Stimulated activated CD8-positive, alpha-beta memory T cell treated with anti-CD3 and anti-CD28 coated beads, Interleukin-15, amount 100 ng/mL, for 24 hours (primary cell): Measurements from ENCODE around the gene POLR2J2.
"Not testable (repeated sequence)": the region's sequence is repeated elsewhere in the genome, so short reads cannot be mapped to it uniquely, and the experiment has no call there.

ENCODE experiments used
- DNase-seq: peaks from one replicate; pipeline ENCODE4 v3.0.0-alpha.2; 2020; ENCODE audit warnings: low read depth

POLR2J2 gene

DNA sequence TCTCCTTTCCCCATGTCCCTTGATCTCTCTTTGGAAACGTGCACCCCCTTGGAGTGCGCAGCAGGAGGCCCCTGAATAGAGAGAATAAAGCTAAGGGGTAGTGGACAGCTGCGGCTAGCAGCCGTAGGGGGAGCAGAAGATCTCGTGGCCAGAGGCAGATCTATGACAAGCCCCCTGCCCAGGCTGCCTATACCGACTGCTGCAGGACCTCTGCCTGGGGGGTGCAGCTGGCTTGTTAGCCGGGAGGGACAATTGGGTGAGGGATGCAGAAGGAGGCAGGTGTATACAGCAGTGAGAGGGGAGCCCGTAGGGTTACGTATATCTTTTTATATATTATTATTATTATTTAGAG is 469 bp upstream of the POLR2J2 start:
- not testable (repeated sequence) for DNase-seq

DNA sequence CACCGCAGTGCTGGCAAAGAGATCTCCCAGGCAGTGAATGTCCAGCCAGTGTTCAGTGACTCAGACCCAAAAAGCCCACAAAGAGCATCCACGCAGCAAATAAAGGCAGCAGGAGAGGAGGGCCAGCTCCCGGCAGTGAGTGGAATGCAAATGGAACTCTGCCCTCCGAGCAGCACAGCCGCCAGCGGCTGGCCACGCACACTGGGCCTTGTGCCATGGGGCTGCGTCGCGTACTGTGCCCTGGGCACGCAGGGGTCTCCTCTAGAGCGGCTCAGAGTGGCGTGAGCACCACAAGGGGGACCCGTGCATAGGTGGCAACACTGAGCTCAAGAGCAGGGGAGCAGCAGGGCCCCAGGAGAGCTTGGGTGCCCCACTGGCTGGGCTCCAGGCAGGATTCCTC is 3.9 kb downstream of the POLR2J2 start:
- DNase-seq, result not testable (repeated sequence)

DNA sequence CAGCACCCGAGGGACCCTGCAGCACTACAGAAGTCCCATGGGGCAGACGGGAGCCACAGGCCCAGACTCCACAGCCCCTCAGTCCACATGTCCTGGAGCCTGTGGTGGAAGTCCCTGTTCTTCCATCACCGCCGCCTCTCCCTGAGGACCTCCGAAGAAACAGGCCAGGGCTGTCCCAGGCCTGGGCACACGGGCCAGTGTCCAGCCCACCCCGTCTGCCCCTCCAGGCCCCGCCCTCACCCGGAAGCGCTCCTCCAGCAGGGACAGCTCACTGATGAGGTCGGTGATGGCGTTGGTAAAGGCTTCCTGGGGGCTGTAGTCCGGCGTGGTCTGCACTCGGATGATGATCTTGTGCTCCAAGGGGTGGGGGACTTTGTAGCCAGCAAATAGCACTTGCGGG is 4.6 kb downstream of the POLR2J2 start:
- not testable (repeated sequence) for DNase-seq

DNA sequence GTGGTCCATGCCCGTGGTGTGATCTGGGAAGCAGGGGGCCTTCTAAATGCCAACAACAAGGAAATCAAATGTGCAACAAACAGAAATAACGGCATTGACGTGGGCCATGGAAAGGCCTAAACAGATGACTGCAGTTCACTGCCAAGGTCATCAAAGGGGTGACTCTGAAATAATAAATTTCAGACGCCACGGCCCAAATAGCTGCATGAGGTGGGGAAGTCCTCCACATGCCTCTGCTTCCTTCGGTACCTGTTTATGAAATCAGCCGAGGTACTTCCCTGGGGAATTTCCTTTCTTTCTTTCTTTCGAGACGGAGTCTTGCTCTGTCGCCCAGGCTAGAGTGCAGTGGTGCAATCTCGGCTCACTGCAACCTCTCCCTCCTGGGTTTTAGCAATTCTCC is 6.7 kb downstream of the POLR2J2 start:
- not testable (repeated sequence) for DNase-seq

DNA sequence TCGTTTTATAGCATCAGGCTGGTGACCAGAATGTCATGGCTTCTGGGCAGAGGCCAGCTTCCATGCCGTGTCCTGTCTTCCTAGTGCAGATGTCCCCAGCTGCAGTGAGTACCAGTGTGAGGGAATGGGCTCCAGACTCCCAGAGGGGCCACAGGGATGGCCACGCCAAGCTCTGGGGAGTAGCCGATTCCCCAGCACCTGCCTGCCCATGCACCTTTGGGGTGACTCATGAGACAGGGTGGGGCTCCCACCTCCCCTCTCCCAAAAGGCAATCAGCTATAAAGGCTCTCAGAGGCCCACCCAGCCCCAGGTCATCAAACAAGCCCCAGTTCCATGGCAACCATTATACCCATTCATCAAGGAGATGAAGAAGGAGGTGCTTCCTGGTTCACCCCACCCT is 21.5 kb downstream of the POLR2J2 start, which contains the start of gene SPDYE2B:
Gene SPDYE2B (plus strand): TSS at position 396 of the 400 bp plus-strand sequence. CDS start 2,030 bp downstream, outside the sequence.
- DNase-seq, result not testable (repeated sequence)

DNA sequence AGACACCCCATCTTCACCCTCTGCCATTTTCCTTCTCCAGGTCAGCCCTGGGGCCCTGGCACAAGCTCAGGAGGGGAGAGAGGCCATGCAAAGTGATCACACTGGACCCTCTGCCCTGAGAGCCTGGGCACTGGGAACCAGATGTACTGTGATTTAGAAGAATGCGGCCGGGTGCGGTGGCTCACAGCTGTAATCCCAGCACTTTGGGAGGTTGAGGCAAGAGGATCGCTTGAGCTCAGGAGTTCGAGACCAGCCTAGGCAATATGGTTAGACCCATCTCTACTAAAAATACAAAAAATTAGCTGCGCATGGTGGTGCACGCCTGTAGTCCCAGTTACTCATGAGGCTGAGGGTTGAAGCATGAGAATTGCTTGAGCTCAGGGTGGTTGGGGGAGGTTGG is 23.6 kb downstream of the POLR2J2 start:
- not testable (repeated sequence) for DNase-seq

DNA sequence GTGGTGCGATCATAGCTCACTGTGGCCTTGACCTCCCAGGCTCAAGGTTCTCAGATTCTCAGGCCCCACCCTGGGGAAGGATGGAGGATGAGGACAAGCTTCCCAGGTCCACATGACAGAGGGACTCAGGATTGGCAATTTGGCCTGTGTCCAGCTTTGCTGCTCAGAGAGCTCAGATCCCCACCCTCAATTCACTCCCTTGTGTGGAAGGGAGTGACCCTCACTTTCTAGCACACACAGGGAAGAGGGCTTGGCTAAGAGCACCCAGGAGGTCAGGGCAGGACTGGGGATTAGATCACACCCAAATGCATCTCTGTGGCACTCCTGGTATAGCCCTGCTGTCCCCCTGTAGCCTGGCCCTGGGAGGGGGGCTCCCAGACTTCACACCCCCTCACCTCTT is 28.1 kb downstream of the POLR2J2 start:
- DNase-seq, result not testable (repeated sequence)

DNA sequence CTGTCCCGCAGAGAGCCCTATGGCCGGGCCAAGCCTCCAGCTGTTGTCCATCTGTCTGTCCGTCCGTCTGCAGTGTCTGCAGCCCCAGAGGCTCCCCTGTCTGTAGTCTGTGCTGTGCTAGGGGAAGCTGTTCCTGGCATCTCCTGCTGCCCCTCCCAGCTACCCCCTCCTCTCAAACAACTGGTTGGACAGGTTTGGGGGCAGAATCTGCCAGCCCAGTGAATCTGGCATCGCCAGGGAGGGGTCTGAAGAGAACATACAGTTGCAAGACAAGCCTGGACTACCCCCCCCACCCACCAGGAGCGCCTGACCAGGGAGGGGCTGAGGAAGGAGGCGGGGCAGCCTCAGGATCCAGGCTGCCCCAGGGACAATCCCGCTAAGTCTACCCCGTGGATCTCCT is 28.8 kb downstream of the POLR2J2 start, which contains the start of gene UPK3BL1:
Gene UPK3BL1 (minus strand): TSS at position 101 of the 400 bp plus-strand sequence. CDS start 50 bp downstream, at position 51.
- not testable (repeated sequence) for DNase-seq

DNA sequence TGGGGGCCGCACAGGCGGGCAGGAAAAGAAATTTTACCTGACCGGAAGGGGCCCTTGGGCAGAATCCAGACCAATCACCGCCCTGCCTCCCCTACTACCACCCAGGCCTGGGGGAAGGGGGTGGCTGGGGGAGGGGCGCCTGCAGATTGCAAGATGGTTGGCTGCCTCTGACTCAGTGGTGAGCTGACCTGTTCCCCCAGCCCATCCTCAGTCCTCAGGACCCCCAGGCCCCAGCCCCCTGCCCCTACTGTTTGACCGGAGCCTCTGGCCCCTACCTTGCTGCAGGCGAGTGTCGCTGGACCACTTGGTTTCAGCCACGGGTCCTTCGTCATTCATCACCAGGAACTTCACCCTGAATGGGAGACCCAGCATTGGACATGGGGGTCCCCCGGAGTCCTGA is 32.6 kb downstream of the POLR2J2 start:
- DNase-seq, result not testable (repeated sequence)

DNA sequence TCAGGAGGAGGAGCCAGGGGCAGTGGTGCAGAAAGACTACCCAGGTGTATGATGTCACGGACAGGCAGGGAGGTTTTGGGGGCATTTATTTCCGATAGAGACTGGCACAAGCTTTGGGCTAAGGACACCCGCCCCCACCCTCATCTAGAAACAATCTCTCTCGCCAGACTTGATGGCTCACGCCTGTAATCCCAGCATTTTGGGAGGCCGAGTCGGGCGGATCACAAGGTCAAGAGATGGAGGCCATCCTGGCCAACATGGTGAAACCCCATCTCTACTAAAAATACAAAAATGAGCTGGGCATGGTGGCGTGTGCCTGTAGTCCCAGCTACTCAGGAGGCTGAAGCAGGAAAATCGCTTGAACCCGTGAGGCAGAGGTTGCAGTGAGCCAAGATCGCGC is 34.5 kb downstream of the POLR2J2 start:
- not testable (repeated sequence) for DNase-seq

DNA sequence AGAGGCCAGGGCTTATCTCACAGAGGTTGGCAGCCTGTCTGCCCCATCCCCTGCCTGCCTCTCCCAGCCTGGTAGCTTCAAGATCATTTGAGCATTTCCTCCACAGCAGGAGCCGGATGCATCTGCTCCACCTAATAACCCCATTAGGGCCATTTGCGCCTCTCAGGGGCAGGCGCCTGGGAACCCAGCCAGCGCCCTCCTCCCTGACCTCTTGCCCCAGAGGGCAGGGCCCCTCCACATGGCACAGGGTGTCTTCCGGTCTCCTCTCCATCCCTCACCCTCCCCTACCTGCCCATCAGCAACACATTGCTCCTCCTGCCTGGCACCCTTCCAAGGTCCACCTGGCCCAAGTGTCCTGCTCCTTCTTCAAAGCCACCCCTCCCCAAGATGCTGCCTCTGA is 36.1 kb downstream of the POLR2J2 start:
- DNase-seq, result not testable (repeated sequence)

DNA sequence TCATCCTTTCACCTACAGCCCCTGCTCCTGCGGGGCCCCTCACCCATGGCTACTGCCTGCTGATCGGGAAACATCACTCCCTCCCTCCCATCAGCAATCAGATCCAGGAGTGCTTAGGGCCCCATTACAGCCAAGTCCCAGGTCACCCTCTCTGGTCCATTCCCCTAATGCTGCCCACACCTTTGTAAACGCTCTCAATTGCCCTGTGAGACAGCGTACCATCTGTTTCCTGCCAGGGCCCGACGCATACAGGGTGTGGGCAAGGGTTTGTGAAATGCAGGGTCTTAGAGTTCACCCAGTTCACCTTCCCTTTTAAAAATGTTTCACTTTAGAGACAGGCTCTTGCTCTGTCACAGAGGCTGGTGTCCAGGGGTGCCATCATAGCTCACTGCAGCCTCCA is 37.2 kb downstream of the POLR2J2 start:
- not testable (repeated sequence) for DNase-seq

DNA sequence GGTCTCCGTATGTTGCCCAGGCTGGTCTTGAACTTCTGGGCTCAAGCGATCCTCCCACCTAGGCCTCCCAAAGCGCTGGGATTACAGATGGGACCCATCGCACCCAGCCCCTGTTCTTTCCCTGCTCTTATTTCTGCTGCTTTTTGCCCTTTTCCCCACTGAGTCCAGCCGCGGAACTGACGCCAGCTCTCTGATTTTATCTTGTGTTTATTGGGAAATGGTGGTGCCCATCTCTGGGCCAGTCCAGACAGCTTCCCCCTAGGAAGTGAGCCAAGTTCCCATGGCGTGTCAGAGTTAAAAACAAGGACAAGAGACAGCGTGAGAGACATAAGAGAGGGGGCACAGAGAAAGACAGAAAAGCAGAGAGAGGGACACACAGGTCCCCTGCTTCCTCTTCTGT is 40.8 kb downstream of the POLR2J2 start:
- not testable (repeated sequence) for DNase-seq

DNA sequence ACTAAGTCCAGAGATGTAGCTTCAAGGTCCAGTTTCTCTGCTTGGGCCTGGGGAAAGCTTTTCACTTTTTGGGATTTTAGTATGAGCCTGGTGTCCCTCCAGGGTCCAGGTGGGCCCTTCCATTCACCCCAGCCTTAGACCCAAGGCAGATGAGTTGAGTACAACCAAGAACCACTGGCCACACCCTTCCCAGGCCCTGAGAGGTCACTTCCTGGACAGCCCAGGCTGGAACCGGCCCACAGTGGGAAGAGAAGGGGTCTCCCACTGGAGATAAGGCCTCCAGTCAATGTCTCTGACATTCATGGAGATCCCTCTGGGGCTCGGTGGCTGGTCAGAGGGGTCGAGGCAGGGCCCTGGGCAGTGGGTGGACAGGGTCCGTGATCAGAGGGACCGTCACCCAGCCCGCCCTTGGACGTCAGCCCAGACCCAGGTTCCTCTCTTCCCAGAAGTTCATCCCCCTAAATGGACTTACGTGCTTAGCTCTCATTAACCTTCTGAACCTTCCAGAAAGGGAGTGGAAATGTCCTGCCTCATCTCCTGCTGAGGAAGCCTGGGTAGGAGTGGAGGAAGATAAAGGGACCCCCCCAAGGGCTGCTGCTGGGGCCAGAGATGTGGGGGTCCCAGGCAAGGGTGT is 44.1 kb downstream of the POLR2J2 start:
- DNase-seq, result not testable (repeated sequence)

DNA sequence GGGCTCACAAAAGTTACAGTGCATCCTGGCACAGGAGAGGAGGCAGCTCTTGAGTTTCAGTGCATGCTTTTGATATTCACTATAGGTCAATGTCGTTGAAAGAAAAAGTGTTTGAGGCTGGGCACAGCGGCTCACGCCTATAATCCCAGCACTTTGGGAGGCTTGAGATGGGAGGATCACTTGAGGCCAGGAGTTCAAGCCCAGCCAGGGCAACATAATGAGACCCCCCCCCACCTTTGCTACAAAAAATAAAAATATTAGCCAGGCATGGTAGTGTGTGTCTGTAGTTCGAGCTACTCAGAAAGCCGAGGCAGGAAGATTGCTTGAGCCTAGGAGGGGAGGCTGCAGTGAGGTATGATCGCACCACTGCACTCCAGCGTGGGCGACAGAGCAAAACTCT is 53.3 kb downstream of the POLR2J2 start:
- not testable (repeated sequence) for DNase-seq

DNA sequence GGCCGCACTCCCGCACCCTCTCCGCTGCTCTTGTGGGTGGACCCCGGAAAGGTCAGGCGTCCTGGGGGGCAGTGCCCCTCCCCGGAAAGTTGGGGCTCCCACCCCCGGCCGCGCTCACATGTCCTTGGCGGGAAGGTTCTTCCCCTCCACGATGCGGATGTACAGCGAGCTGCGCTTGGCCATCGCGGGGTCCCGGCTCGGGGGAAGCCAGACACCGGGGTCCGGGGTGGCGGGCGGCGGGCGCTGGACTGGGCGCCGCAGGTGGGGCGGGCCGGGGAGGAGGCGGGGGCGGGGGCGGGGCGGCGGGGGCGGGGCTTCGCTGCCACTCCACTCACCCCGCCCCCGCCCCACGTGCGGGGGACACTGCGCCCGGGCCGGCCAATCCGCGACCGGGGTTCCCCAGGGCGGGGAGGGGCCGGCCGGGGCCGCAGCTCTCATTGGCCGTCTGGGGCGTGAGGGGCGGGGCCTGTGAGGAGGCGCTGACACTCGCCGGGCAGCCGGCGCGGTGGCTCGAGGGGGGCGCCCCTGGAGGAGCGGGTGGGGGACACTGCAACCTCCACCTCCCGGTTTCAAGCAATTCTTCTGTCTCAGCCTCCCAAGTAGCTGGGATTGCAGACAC is 54.8 kb downstream of the POLR2J2 start, which contains the start of gene RASA4:
Gene RASA4 (minus strand): TSS at position 250 of the 619 bp plus-strand sequence. CDS start 67 bp downstream, at position 183.
- DNase-seq, result not testable (repeated sequence)
